Smooth muscle cell (in vitro differentiated cells): Measurements from ENCODE around the gene PKD2L1. TPM values are rescaled to one million over a fixed set of nuclear protein-coding genes. Genes with fewer than 3 reads are reported as not detected.

Source experiments
- DNase-seq: peaks from one replicate; lab custom pipeline; 2025; ENCODE audit not compliant: unreplicated experiment; lab: John Stamatoyannopoulos, UW
- H2AFZ ChIP-seq: fragments of 200-600 bp; sonication (generic); 2 replicates; pipeline ENCODE4 v1.6.0; 2016; ENCODE audit warnings: antibody characterized with exemption, low read depth, mild to moderate bottlenecking
- H3F3A ChIP-seq: fragments of 200-600 bp; sonication (generic); 2 replicates; pipeline ENCODE4 v1.6.0; 2017; ENCODE audit warnings: antibody characterized with exemption, low read depth
- H3K27ac ChIP-seq: fragments of 200-600 bp; sonication (generic); 2 replicates; pipeline ENCODE4 v1.5.1; 2016; ENCODE audit warnings: low read depth, mild to moderate bottlenecking
- H3K27me3 ChIP-seq: fragments of 200-600 bp; sonication (generic); 2 replicates; pipeline ENCODE4 v1.6.1; 2016; ENCODE audit warnings: low read depth, mild to moderate bottlenecking
- H3K36me3 ChIP-seq: fragments of 200-600 bp; sonication (generic); 2 replicates; pipeline ENCODE4 v1.5.1; 2016; ENCODE audit warnings: low read depth
- H3K4me1 ChIP-seq: fragments of 200-600 bp; sonication (generic); 2 replicates; pipeline ENCODE4 v1.5.1; 2016; ENCODE audit warnings: low read depth
- H3K4me2 ChIP-seq: fragments of 200-600 bp; sonication (generic); 2 replicates; pipeline ENCODE4 v1.6.0; 2016; ENCODE audit warnings: mild to moderate bottlenecking
- H3K4me3 ChIP-seq: fragments of 200-600 bp; sonication (generic); 2 replicates; pipeline ENCODE4 v1.5.1; 2016; ENCODE audit warnings: mild to moderate bottlenecking
- H3K79me2 ChIP-seq: fragments of 200-600 bp; sonication (generic); 2 replicates; pipeline ENCODE4 v1.6.0; 2016; ENCODE audit warnings: low read depth, mild to moderate bottlenecking
- H3K9ac ChIP-seq: fragments of 200-600 bp; sonication (generic); 2 replicates; pipeline ENCODE4 v1.6.0; 2016; ENCODE audit warnings: low read depth
- H3K9me3 ChIP-seq: fragments of 200-600 bp; sonication (generic); replicated peaks from 2 replicates; pipeline ENCODE4 v1.5.1; 2016; ENCODE audit warnings: low read depth
- H4K20me1 ChIP-seq: fragments of 200-600 bp; sonication (generic); 2 replicates; pipeline ENCODE4 v1.6.0; 2016; ENCODE audit warnings: low read depth
- CTCF ChIP-seq: fragments of 200-600 bp; sonication (generic); IDR thresholded peaks from 2 replicates; pipeline ENCODE4 v1.5.1; 2017; ENCODE audit warnings: borderline replicate concordance, mild to moderate bottlenecking, antibody characterized with exemption; ENCODE audit not compliant: insufficient read depth, poor library complexity, severe bottlenecking
- WGBS: methylation state at CpG from one replicate; pipeline ENCODE4 v1.1.7; 2016; ENCODE audit warnings: low lambda C conversion rate; 5-methylcytosine and 5-hydroxymethylcytosine counted together
- polyA plus RNA-seq: library from polyadenylated mRNA; unstranded; fragments of >200 nt; fragmentation: Nextera tagmentation; extraction: Ambion mirVana; gene quantifications from 2 replicates; pipeline ENCODE4 v1.2.1, GENCODE V29; 2016
- small RNA-seq: library from RNA; depleted of rRNA; stranded (forward); fragments of <200 nt; gene quantifications from one replicate; pipeline ENCODE3, GENCODE V24; 2014
- total RNA-seq: library from RNA; depleted of rRNA; stranded (reverse); fragments of >200 nt; gene quantifications from 2 replicates; pipeline ENCODE4 v1.2.3, GENCODE V29; 2014

PKD2L1 gene
- total and polyA plus RNA-seq, 2 experiments from 2014 or later, result not detected

- Histone ChIP-seq H2AFZ (no peak overlapping the region), H3K27me3 (no peaks in the 10 kb centered on the region), H3F3A (no peaks in the 10 kb centered on the region), H3K4me2 (no peak overlapping the region), H3K9me3 (no peaks in the 10 kb centered on the region), H3K36me3 (peaks cover 5% of the 10 kb centered on the region), H3K79me2 (no peaks in the 10 kb centered on the region), H3K9ac (no peak overlapping the region), H3K27ac (no peak overlapping the region), H4K20me1 (no peaks in the 10 kb centered on the region), H3K4me3 (no peak overlapping the region), H3K4me1 (no peaks in the 10 kb centered on the region)
- no peak for DNase-seq
- WGBS, result 97% methylated on average over 3 of the region's 3 CpGs
- TF ChIP-seq CTCF, result no peak
Measured at GRCh38 chr10:100239851-100240250, 90.2 kb downstream of the PKD2L1 start.

DNA sequence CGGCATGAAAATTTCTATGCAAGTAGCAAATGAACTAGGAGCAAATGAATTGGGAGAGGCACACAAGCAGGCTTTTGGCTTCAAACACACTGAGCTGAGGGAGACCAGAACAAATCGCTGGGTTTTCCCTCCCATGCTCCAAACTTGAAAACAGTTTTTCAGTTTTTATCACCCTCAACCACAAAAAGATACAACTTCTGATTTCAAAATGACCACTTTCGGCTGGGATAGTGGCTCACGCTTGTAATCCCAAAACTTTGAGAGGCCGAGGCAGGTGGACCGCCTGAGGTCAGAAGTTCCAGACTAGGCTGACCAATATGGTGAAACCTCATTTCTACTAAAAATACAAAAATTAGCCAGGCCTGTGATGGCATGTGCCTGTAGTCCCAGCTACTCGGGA, 91.6 kb downstream of the PKD2L1 start:
- Histone ChIP-seq H3K9me3 (no peaks in the 10 kb centered on the region), H3K9ac (no peak overlapping the region)
- no peak for DNase-seq

More for the DNA sequence above, 91.6 kb downstream of the PKD2L1 start:
- Histone ChIP-seq H3K4me3 (no peak overlapping the region), H3K79me2 (no peaks in the 10 kb centered on the region), H3K4me1 (no peaks in the 10 kb centered on the region), H4K20me1 (no peaks in the 10 kb centered on the region), H2AFZ (no peak overlapping the region), H3K4me2 (no peak overlapping the region), H3K36me3 (peaks cover 5% of the 10 kb centered on the region), H3K27ac (no peak overlapping the region), H3K27me3 (no peaks in the 10 kb centered on the region), H3F3A (no peaks in the 10 kb centered on the region)
- WGBS, result 97% methylated on average over 7 of the region's 7 CpGs
- no peak for TF ChIP-seq CTCF

Small RNA genes within 50 kb of the gene (small RNA-seq; reads per million reads assigned to genes)
- not detected for gene RNU6-422P

Other genes with a start within 250 kb of the PKD2L1 start
- gene CPN1, start 248.4 kb downstream of the PKD2L1 start, total RNA-seq, result not detected in 2 replicates
- not detected in 2 replicates for gene CPN1, start 248.4 kb downstream of the PKD2L1 start, polyA plus RNA-seq
- gene ERLIN1, start 144.2 kb downstream of the PKD2L1 start, total RNA-seq, result 21.0 and 21.6 TPM in 2 replicates
- 22.1 and 32.2 TPM in 2 replicates for gene ERLIN1, start 144.2 kb downstream of the PKD2L1 start, polyA plus RNA-seq
- gene CHUK, start 100.6 kb downstream of the PKD2L1 start, total RNA-seq, result 22.0 and 27.7 TPM in 2 replicates
- gene CHUK, start 100.6 kb downstream of the PKD2L1 start, polyA plus RNA-seq, result 10.9 and 11.5 TPM in 2 replicates
- gene CWF19L1, start 62.6 kb downstream of the PKD2L1 start, total RNA-seq, result 12.1 and 19.9 TPM in 2 replicates
- 8.6 and 12.7 TPM in 2 replicates for gene CWF19L1, start 62.6 kb downstream of the PKD2L1 start, polyA plus RNA-seq
- 67.2 and 82.1 TPM in 2 replicates for gene BLOC1S2, start 43.5 kb downstream of the PKD2L1 start, total RNA-seq
- 62.0 and 93.2 TPM in 2 replicates for gene BLOC1S2, start 43.5 kb downstream of the PKD2L1 start, polyA plus RNA-seq
- gene SCD, start 17.0 kb upstream of the PKD2L1 start, total RNA-seq, result 306 and 316 TPM in 2 replicates
- gene SCD, start 17.0 kb upstream of the PKD2L1 start, polyA plus RNA-seq, result 157 and 183 TPM in 2 replicates
- gene WNT8B, start 132.8 kb upstream of the PKD2L1 start, total RNA-seq, result not detected in 2 replicates
- gene WNT8B, start 132.8 kb upstream of the PKD2L1 start, polyA plus RNA-seq, result not detected in 2 replicates
- 2.3 and 4.5 TPM in 2 replicates for gene SEC31B, start 189.6 kb upstream of the PKD2L1 start, total RNA-seq
- 6.3 and 8.5 TPM in 2 replicates for gene SEC31B, start 189.6 kb upstream of the PKD2L1 start, polyA plus RNA-seq
- gene NDUFB8, start 199.6 kb upstream of the PKD2L1 start, total RNA-seq, result 121 and 128 TPM in 2 replicates
- 400 and 430 TPM in 2 replicates for gene NDUFB8, start 199.6 kb upstream of the PKD2L1 start, polyA plus RNA-seq
- gene HIF1AN, start 205.7 kb upstream of the PKD2L1 start, total RNA-seq, result 12.4 and 22.7 TPM in 2 replicates
- gene HIF1AN, start 205.7 kb upstream of the PKD2L1 start, polyA plus RNA-seq, result 28.1 and 31.6 TPM in 2 replicates